Smooth muscle cell (in vitro differentiated cells): ENCODE measurements around the gene SLC7A6OS. TPM values are rescaled to one million over a fixed set of nuclear protein-coding genes. Genes with fewer than 3 reads are reported as not detected.

ENCODE experiments used
- DNase-seq: peaks from one replicate; lab custom pipeline; 2025; ENCODE audit not compliant: unreplicated experiment; lab: John Stamatoyannopoulos, UW
- H2AFZ ChIP-seq: fragments of 200-600 bp; sonication (generic); 2 replicates; pipeline ENCODE4 v1.6.0; 2016; ENCODE audit warnings: antibody characterized with exemption, low read depth, mild to moderate bottlenecking
- H3F3A ChIP-seq: fragments of 200-600 bp; sonication (generic); 2 replicates; pipeline ENCODE4 v1.6.0; 2017; ENCODE audit warnings: antibody characterized with exemption, low read depth
- H3K27ac ChIP-seq: fragments of 200-600 bp; sonication (generic); 2 replicates; pipeline ENCODE4 v1.5.1; 2016; ENCODE audit warnings: low read depth, mild to moderate bottlenecking
- H3K27me3 ChIP-seq: fragments of 200-600 bp; sonication (generic); 2 replicates; pipeline ENCODE4 v1.6.1; 2016; ENCODE audit warnings: low read depth, mild to moderate bottlenecking
- H3K36me3 ChIP-seq: fragments of 200-600 bp; sonication (generic); 2 replicates; pipeline ENCODE4 v1.5.1; 2016; ENCODE audit warnings: low read depth
- H3K4me1 ChIP-seq: fragments of 200-600 bp; sonication (generic); 2 replicates; pipeline ENCODE4 v1.5.1; 2016; ENCODE audit warnings: low read depth
- H3K4me2 ChIP-seq: fragments of 200-600 bp; sonication (generic); 2 replicates; pipeline ENCODE4 v1.6.0; 2016; ENCODE audit warnings: mild to moderate bottlenecking
- H3K4me3 ChIP-seq: fragments of 200-600 bp; sonication (generic); 2 replicates; pipeline ENCODE4 v1.5.1; 2016; ENCODE audit warnings: mild to moderate bottlenecking
- H3K79me2 ChIP-seq: fragments of 200-600 bp; sonication (generic); 2 replicates; pipeline ENCODE4 v1.6.0; 2016; ENCODE audit warnings: low read depth, mild to moderate bottlenecking
- H3K9ac ChIP-seq: fragments of 200-600 bp; sonication (generic); 2 replicates; pipeline ENCODE4 v1.6.0; 2016; ENCODE audit warnings: low read depth
- H3K9me3 ChIP-seq: fragments of 200-600 bp; sonication (generic); replicated peaks from 2 replicates; pipeline ENCODE4 v1.5.1; 2016; ENCODE audit warnings: low read depth
- H4K20me1 ChIP-seq: fragments of 200-600 bp; sonication (generic); 2 replicates; pipeline ENCODE4 v1.6.0; 2016; ENCODE audit warnings: low read depth
- CTCF ChIP-seq: fragments of 200-600 bp; sonication (generic); IDR thresholded peaks from 2 replicates; pipeline ENCODE4 v1.5.1; 2017; ENCODE audit warnings: borderline replicate concordance, mild to moderate bottlenecking, antibody characterized with exemption; ENCODE audit not compliant: insufficient read depth, poor library complexity, severe bottlenecking
- WGBS: methylation state at CpG from one replicate; pipeline ENCODE4 v1.1.7; 2016; ENCODE audit warnings: low lambda C conversion rate; 5-methylcytosine and 5-hydroxymethylcytosine counted together
- polyA plus RNA-seq: library from polyadenylated mRNA; unstranded; fragments of >200 nt; fragmentation: Nextera tagmentation; extraction: Ambion mirVana; gene quantifications from 2 replicates; pipeline ENCODE4 v1.2.1, GENCODE V29; 2016
- total RNA-seq: library from RNA; depleted of rRNA; stranded (reverse); fragments of >200 nt; gene quantifications from 2 replicates; pipeline ENCODE4 v1.2.3, GENCODE V29; 2014

Gene SLC7A6OS
- total and polyA plus RNA-seq, 2 experiments from 2014 or later, result 9.6 to 13.9 TPM

GRCh38 chr16:68275611-68276191 lies 35.0 kb downstream of the SLC7A6OS start:
- no peak overlapping the region for H2AFZ ChIP-seq
- no peaks in the 10 kb centered on the region for H3F3A ChIP-seq
- no peak for DNase-seq
- peaks cover 35% of the 10 kb centered on the region for H3K79me2 ChIP-seq
- WGBS, result 85% methylated on average over 4 of the region's 4 CpGs
- H3K4me1 ChIP-seq, result no peaks in the 10 kb centered on the region
- H3K27me3 ChIP-seq, result no peaks in the 10 kb centered on the region
- TF ChIP-seq CTCF, result no peak
- H3K27ac ChIP-seq, result peak overlapping the region; percentile 42
- H4K20me1 ChIP-seq, result peaks cover 75% of the 10 kb centered on the region
- H3K4me3 ChIP-seq, result no peak overlapping the region
- H3K9me3 ChIP-seq, result no peaks in the 10 kb centered on the region
- no peak overlapping the region for H3K4me2 ChIP-seq
- no peak overlapping the region for H3K9ac ChIP-seq
- H3K36me3 ChIP-seq, result no peaks in the 10 kb centered on the region

GRCh38 chr16:68274441-68274840 lies 36.3 kb downstream of the SLC7A6OS start:
- Histone ChIP-seq H3K36me3 (no peaks in the 10 kb centered on the region), H3K79me2 (peaks cover 43% of the 10 kb centered on the region), H3K9me3 (no peaks in the 10 kb centered on the region), H3K9ac (no peak overlapping the region), H2AFZ (no peak overlapping the region), H3K4me3 (no peak overlapping the region), H3K27ac (no peak overlapping the region), H3K4me1 (no peaks in the 10 kb centered on the region), H4K20me1 (peaks cover 75% of the 10 kb centered on the region), H3K4me2 (no peak overlapping the region), H3K27me3 (no peaks in the 10 kb centered on the region), H3F3A (no peaks in the 10 kb centered on the region)
- DNase-seq, result no peak
- WGBS, result 94% methylated on average over 4 of the region's 4 CpGs
- TF ChIP-seq CTCF, result no peak

DNA sequence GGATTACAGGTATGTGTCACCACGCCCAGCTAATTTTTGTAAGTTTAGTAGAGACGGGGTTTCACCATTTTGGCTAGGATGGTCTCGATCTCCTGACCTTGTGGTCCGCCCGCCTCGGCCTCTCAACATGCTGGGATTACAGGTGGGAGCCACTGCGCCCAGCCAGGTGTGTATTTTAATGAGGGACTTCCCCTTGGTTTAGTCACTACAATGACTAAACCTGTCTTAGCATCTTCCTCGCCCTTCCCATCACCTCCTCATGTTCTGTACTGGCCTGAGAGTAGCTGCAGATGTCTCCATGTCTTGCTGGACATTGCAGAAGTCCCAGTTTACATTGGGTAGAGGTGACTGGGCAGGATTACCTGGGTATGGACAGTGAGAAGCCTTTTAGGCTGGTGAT lies 36.9 kb downstream of the SLC7A6OS start:
- 95% methylated on average over 8 of the region's 8 CpGs for WGBS
- H3K4me1 ChIP-seq, result no peaks in the 10 kb centered on the region
- H3K4me3 ChIP-seq, result no peak overlapping the region
- H3F3A ChIP-seq, result no peaks in the 10 kb centered on the region
- H3K79me2 ChIP-seq, result peaks cover 48% of the 10 kb centered on the region
- no peak overlapping the region for H3K4me2 ChIP-seq
- H2AFZ ChIP-seq, result no peak overlapping the region
- H3K9ac ChIP-seq, result no peak overlapping the region
- H3K27ac ChIP-seq, result no peak overlapping the region
- H3K9me3 ChIP-seq, result no peaks in the 10 kb centered on the region
- H3K36me3 ChIP-seq, result no peaks in the 10 kb centered on the region
- no peak for DNase-seq
- TF ChIP-seq CTCF, result no peak
- peaks cover 80% of the 10 kb centered on the region for H4K20me1 ChIP-seq
- no peaks in the 10 kb centered on the region for H3K27me3 ChIP-seq

GRCh38 chr16:68273459-68273858 lies 37.3 kb downstream of the SLC7A6OS start:
- Histone ChIP-seq H2AFZ (no peak overlapping the region), H3K79me2 (peaks cover 52% of the 10 kb centered on the region), H3K9ac (no peak overlapping the region), H3K4me1 (no peaks in the 10 kb centered on the region), H3K27ac (no peak overlapping the region), H3K4me2 (no peak overlapping the region), H3K4me3 (no peak overlapping the region), H3F3A (no peaks in the 10 kb centered on the region), H3K9me3 (no peaks in the 10 kb centered on the region), H4K20me1 (peaks cover 84% of the 10 kb centered on the region), H3K27me3 (no peaks in the 10 kb centered on the region), H3K36me3 (no peaks in the 10 kb centered on the region)
- DNase-seq, result no peak
- no peak for TF ChIP-seq CTCF
- WGBS, result 97% methylated on average over 5 of the region's 5 CpGs
